Measurements from ENCODE around the gene ARHGAP8.

Gene ARHGAP8

DNA sequence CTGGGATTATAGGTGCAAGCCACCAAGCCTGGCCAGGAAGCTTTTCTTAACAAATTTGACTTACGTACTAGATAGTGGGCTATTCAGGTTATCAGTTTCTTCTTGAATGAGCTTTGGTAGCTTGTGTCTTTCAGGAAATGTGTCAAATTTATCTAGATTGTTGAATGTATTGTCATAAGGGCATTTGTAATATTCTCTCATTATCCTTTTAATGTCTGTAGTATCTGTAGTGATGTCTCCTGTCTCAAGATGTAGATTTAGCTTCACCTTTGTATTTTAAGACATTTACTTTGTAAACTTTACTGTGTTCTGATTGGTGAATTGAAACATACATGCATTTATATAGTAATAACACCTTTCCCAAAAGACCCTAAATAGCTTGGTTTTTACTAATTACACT, 20.7 kb downstream of the ARHGAP8 start:
- Histone ChIP-seq H3K27me3 (ENCODE audit: insufficient read depth, low read length, poor library complexity, severe bottlenecking) (no peaks in the 10 kb centered on the region), H2AFZ (ENCODE audit: low read length) (no peak overlapping the region), H3K4me1 (ENCODE audit: insufficient read depth, low read length, poor library complexity, severe bottlenecking) (no peaks in the 10 kb centered on the region), H3K4me2 (ENCODE audit: low read depth, low read length, poor library complexity, severe bottlenecking) (no peak overlapping the region), H3K4me3 (ENCODE audit: low read length, poor library complexity, severe bottlenecking) (no peak overlapping the region), H3K9ac (ENCODE audit: low read depth, low read length, poor library complexity, severe bottlenecking) (no peak overlapping the region), H3K36me3 (ENCODE audit: insufficient read depth, low read length) (no peaks in the 10 kb centered on the region), H3K79me2 (ENCODE audit: insufficient read depth, low read length) (no peaks in the 10 kb centered on the region), H3K9me3 (ENCODE audit: insufficient read depth, low read depth, low read length) (peaks cover 9% of the 10 kb centered on the region; the same call in 1 of the 2 replicates), H4K20me1 (ENCODE audit: insufficient read depth, low read length, poor library complexity, severe bottlenecking) (no peaks in the 10 kb centered on the region), H3K9me2 (replicated peaks; ENCODE audit: low read depth, low read length) (no peaks in the 10 kb centered on the region), H3F3A (ENCODE audit: low read depth) (no peaks in the 10 kb centered on the region)
- TF ChIP-seq, protein P1, sequence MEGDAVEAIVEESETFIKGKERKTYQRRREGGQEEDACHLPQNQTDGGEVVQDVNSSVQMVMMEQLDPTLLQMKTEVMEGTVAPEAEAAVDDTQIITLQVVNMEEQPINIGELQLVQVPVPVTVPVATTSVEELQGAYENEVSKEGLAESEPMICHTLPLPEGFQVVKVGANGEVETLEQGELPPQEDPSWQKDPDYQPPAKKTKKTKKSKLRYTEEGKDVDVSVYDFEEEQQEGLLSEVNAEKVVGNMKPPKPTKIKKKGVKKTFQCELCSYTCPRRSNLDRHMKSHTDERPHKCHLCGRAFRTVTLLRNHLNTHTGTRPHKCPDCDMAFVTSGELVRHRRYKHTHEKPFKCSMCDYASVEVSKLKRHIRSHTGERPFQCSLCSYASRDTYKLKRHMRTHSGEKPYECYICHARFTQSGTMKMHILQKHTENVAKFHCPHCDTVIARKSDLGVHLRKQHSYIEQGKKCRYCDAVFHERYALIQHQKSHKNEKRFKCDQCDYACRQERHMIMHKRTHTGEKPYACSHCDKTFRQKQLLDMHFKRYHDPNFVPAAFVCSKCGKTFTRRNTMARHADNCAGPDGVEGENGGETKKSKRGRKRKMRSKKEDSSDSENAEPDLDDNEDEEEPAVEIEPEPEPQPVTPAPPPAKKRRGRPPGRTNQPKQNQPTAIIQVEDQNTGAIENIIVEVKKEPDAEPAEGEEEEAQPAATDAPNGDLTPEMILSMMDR (conservative IDR thresholded peaks at IDR 0.05; ENCODE audit: low read length): no peak
- TF ChIP-seq EZH2phosphoT487 (IDR thresholded peaks at IDR 0.05; ENCODE audit: borderline replicate concordance): no peak

DNA sequence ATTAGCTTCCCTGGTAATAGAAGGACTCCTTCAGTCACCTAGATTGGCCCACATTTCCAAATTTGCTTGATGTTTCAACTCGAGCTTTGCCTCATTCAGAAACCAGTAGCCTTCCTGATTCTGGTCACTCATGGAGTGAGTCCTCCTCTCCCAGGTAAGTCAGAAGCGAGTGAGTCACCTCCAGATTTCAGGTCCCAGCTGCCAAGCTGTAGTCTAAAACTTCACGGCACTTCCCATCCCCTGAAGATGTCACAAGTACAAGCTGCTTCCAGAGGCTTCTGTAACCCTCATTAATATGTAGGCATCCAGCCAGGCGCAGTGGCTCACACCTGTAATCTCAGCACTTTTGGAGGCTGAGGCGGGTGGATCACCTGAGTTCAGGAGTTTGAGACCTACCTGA, 23.5 kb downstream of the ARHGAP8 start:
- Histone ChIP-seq H3K4me1 (ENCODE audit: insufficient read depth, low read length, poor library complexity, severe bottlenecking) (no peaks in the 10 kb centered on the region), H3K9me3 (ENCODE audit: insufficient read depth, low read depth, low read length) (peaks cover 9% of the 10 kb centered on the region; the same call in 1 of the 2 replicates), H4K20me1 (ENCODE audit: insufficient read depth, low read length, poor library complexity, severe bottlenecking) (no peaks in the 10 kb centered on the region), H3K79me2 (ENCODE audit: insufficient read depth, low read length) (no peaks in the 10 kb centered on the region), H3F3A (ENCODE audit: low read depth) (no peaks in the 10 kb centered on the region), H3K9me2 (replicated peaks; ENCODE audit: low read depth, low read length) (no peaks in the 10 kb centered on the region), H3K9ac (ENCODE audit: low read depth, low read length, poor library complexity, severe bottlenecking) (no peak overlapping the region), H3K27me3 (ENCODE audit: insufficient read depth, low read length, poor library complexity, severe bottlenecking) (no peaks in the 10 kb centered on the region), H3K4me3 (ENCODE audit: low read length, poor library complexity, severe bottlenecking) (no peak overlapping the region), H3K4me2 (ENCODE audit: low read depth, low read length, poor library complexity, severe bottlenecking) (no peak overlapping the region), H2AFZ (ENCODE audit: low read length) (no peak overlapping the region), H3K36me3 (ENCODE audit: insufficient read depth, low read length) (no peaks in the 10 kb centered on the region)
- no peak for TF ChIP-seq EZH2phosphoT487 (IDR thresholded peaks at IDR 0.05; ENCODE audit: borderline replicate concordance)
- TF ChIP-seq, protein P1 (conservative IDR thresholded peaks at IDR 0.05; ENCODE audit: low read length): no peak

DNA sequence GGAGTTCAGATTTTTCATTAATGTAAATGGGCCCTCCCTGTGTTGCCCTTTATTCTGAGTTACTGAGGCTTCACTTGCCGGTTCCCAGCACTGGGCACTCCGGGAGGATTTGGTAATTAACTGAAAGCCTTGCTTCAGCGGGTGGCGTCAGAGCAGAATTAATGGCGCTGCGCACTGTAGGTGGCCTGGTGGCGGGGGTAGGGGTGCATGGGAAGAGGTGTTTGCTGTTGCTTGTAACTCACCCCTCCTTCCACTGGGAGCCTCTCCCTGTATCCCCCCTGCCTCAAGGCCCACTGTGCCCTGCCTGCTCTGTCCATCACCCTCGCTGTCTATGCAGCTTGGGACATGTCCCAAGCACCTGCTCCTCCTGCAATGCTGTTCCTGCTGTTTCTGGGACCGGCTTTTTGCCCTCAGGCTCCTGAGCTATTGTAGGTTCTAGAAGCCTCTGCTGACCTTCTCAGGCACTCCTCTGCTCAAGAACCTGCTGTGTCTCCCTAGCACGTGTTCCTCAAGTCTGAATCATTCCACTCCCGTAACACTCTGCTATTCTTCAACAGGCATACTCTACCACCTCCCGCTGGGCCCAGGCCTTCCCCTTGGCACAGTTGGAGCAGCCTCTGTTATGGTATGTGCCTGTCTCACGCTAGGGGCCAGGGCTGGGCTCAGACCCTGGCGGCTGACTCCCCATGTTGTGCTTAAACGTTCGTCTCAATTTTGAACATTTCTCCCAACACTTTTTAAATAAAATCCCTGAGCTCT, 24.4 kb downstream of the ARHGAP8 start:
- Histone ChIP-seq H3K4me1 (ENCODE audit: insufficient read depth, low read length, poor library complexity, severe bottlenecking) (no peaks in the 10 kb centered on the region), H3K9me3 (ENCODE audit: insufficient read depth, low read depth, low read length) (peaks cover 9% of the 10 kb centered on the region; the same call in 1 of the 2 replicates), H3K79me2 (ENCODE audit: insufficient read depth, low read length) (no peaks in the 10 kb centered on the region)

More for the DNA sequence above, 24.4 kb downstream of the ARHGAP8 start:
- Histone ChIP-seq H2AFZ (ENCODE audit: low read length) (no peak overlapping the region), H3K9ac (ENCODE audit: low read depth, low read length, poor library complexity, severe bottlenecking) (no peak overlapping the region), H3K27me3 (ENCODE audit: insufficient read depth, low read length, poor library complexity, severe bottlenecking) (no peaks in the 10 kb centered on the region), H3K4me2 (ENCODE audit: low read depth, low read length, poor library complexity, severe bottlenecking) (no peak overlapping the region), H3K9me2 (replicated peaks; ENCODE audit: low read depth, low read length) (no peaks in the 10 kb centered on the region), H3K4me3 (ENCODE audit: low read length, poor library complexity, severe bottlenecking) (no peak overlapping the region), H3K36me3 (ENCODE audit: insufficient read depth, low read length) (no peaks in the 10 kb centered on the region), H3F3A (ENCODE audit: low read depth) (no peaks in the 10 kb centered on the region), H4K20me1 (ENCODE audit: insufficient read depth, low read length, poor library complexity, severe bottlenecking) (no peaks in the 10 kb centered on the region)
- TF ChIP-seq EZH2phosphoT487 (IDR thresholded peaks at IDR 0.05; ENCODE audit: borderline replicate concordance): no peak
- TF ChIP-seq, protein P1 (conservative IDR thresholded peaks at IDR 0.05; ENCODE audit: low read length): no peak

Measured in Loucy (cell line).